H1 (cell line): ENCODE results near the gene CAPN1. TPM values are rescaled to one million over a fixed set of nuclear protein-coding genes. Genes with fewer than 3 reads are reported as not detected.

ENCODE experiments used
- PHF8 ChIP-seq: fragments of 200-600 bp; sonication (generic); conservative IDR thresholded peaks from 2 replicates; pipeline ENCODE4 v1.7.1; 2012; ENCODE audit warnings: low read depth, mild to moderate bottlenecking, inconsistent platforms, low read length, moderate library complexity
- POLR2AphosphoS5 ChIP-seq: IDR thresholded peaks from 2 replicates; pipeline ENCODE4 v1.6.1; 2011; ENCODE audit warnings: low read depth, low read length
- RXRA ChIP-seq: IDR thresholded peaks from 2 replicates; pipeline ENCODE4 v1.6.1; 2011; ENCODE audit warnings: low read depth, mild to moderate bottlenecking, low read length, moderate library complexity; ENCODE audit not compliant: insufficient read depth
- TAF1 ChIP-seq: IDR thresholded peaks from 2 replicates; pipeline ENCODE4 v1.6.1; 2011; ENCODE audit warnings: mild to moderate bottlenecking, low read depth, low read length
- polyA plus RNA-seq, 7 experiments: library from polyadenylated mRNA; depleted of rRNA in 3 of 7; stranded (reverse) in 5 of 7; unstranded in 2 of 7; fragments of >200 nt in 5 of 7; fragments of 200-250 nt in 2 of 7; gene quantifications; 1 replicate in 5 of 7; 2 replicates in 1 of 7; 4 replicates in 1 of 7; pipeline versions ENCODE4 v1.2.1 to v1.2.3, GENCODE V29; 2011 to 2013; ENCODE audit warnings: missing spikeins in 2 of 7, mixed read lengths in 2 of 7
- total RNA-seq: library from RNA; stranded (reverse); fragmentation: NEBNext Ultra II Directional; extraction: Animal tissue kit (Norgen Biotek cat#: 25700); gene quantifications from 2 replicates; pipeline ENCODE4 v1.2.1, GENCODE V29; 2021
- TF ChIP-seq, protein P1 (sequence below): IDR thresholded peaks from 2 replicates; pipeline ENCODE4 v1.6.1; 2012; ENCODE audit warnings: low read length, inconsistent platforms
- TF ChIP-seq, protein P2 (sequence below): IDR thresholded peaks from 2 replicates; pipeline ENCODE4 v1.6.1; 2012; ENCODE audit warnings: inconsistent platforms

Gene CAPN1
- total and polyA plus RNA-seq, 2 of the 8 experiments (the other 6 are each of a cell fraction or from before 2014, with no cell fraction given): 194 to 233 TPM

DNA sequence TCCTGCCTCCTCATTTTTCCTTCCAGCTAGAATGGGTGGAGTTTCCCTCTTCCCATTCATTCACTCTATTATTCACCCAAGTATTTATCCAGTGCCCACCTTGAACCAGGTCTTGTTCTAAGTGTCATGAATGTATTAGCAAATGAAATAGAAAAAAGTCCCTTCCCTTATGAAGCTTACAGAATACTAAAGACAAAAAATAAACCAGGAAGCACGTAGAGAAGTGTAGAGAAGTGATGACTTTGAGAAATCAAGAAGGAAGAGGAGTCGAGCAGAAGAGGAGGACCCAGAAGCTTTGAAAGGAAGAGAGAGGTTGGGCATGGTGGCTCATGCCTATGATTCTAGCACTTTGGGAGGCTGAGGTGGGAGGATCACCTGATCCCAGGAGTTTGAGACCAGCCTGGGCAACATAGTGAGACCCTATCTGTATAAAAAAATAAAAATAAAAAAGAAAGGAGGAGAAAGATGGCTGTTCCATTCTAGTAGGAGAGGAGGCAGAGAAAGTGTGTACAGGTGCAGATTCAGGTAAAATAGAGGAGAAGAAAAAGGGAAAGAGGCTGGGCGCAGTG is 30.3 kb upstream of the CAPN1 start (continued):
- TF ChIP-seq RXRA (no peak), PHF8 (no peak), TAF1 (no peak), POLR2AphosphoS5 (no peak)
- TF ChIP-seq, protein P1, sequence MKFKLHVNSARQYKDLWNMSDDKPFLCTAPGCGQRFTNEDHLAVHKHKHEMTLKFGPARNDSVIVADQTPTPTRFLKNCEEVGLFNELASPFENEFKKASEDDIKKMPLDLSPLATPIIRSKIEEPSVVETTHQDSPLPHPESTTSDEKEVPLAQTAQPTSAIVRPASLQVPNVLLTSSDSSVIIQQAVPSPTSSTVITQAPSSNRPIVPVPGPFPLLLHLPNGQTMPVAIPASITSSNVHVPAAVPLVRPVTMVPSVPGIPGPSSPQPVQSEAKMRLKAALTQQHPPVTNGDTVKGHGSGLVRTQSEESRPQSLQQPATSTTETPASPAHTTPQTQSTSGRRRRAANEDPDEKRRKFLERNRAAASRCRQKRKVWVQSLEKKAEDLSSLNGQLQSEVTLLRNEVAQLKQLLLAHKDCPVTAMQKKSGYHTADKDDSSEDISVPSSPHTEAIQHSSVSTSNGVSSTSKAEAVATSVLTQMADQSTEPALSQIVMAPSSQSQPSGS: no peak
- TF ChIP-seq, protein P2, sequence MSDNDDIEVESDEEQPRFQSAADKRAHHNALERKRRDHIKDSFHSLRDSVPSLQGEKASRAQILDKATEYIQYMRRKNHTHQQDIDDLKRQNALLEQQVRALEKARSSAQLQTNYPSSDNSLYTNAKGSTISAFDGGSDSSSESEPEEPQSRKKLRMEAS: no peak
